GM13976 (cell line): Measurements from ENCODE around the gene SIPA1.

Experiments
- DNase-seq: peaks from one replicate; pipeline ENCODE4 v3.0.0; 2012; ENCODE audit warnings: low spot score
- in situ Hi-C: fragments of 300-500 bp; cut with MboI; formaldehyde crosslinking; loops from one replicate; pipeline ENCODE4 v1.12.0; 2022; ENCODE audit warnings: low sequenced_read_pairs, mixed read lengths, inconsistent platforms; ENCODE audit not compliant: unreplicated experiment
- TF ChIP-seq, protein P1 (sequence below): IDR thresholded peaks from 2 replicates; pipeline ENCODE4 v1.5.1; 2012; ENCODE audit warnings: borderline replicate concordance, mild to moderate bottlenecking; ENCODE audit not compliant: insufficient read depth; ENCODE audit errors: extremely low read depth, missing control alignments, control extremely low read depth

SIPA1 gene

DNA sequence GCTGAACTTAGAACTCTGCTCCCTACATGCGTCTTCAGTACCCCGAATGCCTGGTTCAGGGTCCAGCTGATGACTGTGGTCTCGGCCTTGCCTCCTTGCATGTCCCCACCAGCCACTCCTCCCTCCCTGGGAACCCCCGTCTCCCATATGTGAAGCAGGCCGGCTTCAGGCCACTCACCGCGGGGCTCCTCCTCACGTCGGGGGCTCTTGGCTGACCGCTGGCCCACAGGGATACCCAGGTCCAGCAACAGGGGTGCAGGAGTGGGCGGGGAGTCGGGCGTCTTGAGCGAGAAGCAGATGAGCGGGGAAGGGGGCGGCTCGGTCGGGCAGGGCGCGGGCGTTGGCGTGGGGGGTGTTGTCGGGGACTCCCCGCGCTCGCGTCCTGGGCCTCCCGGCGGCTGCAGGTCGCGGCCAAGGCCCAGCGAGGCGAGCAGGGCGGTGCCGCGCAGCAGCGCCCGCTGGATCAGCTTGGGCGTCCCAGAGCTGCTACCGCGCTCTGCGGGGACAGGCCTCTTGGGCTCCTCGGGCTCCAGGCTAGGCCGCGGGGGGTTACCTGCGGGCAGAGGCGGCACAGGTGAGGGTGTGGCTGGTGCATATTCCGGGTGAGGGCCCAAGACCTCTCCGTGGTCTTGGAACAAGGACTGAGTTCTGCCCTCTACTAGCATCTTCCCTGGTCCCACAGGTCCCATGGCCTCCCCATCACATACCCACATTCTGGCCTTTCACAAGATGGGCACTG, 38.5 kb upstream of the SIPA1 start:
- in situ Hi-C loops: no loop called here
- TF ChIP-seq, protein P1, sequence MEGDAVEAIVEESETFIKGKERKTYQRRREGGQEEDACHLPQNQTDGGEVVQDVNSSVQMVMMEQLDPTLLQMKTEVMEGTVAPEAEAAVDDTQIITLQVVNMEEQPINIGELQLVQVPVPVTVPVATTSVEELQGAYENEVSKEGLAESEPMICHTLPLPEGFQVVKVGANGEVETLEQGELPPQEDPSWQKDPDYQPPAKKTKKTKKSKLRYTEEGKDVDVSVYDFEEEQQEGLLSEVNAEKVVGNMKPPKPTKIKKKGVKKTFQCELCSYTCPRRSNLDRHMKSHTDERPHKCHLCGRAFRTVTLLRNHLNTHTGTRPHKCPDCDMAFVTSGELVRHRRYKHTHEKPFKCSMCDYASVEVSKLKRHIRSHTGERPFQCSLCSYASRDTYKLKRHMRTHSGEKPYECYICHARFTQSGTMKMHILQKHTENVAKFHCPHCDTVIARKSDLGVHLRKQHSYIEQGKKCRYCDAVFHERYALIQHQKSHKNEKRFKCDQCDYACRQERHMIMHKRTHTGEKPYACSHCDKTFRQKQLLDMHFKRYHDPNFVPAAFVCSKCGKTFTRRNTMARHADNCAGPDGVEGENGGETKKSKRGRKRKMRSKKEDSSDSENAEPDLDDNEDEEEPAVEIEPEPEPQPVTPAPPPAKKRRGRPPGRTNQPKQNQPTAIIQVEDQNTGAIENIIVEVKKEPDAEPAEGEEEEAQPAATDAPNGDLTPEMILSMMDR: no peak
- no peak for DNase-seq

DNA sequence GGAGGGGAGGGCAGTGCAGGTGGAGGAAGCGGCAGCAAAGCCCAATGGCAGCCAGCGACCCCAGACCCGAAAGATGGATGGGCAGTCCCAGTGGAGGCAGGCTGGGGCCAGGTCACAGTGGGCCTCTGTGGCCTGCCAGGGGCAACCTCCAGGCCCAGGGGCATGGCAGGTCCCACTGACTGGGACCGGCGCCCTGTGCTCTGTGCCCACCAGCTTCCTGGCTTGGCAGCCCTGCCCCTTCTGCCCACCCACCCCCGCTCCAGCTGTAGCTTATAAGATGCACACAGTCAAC, 38.0 kb upstream of the SIPA1 start:
- in situ Hi-C loops: no loop called here
- TF ChIP-seq, protein P1: no peak
- no peak for DNase-seq

DNA sequence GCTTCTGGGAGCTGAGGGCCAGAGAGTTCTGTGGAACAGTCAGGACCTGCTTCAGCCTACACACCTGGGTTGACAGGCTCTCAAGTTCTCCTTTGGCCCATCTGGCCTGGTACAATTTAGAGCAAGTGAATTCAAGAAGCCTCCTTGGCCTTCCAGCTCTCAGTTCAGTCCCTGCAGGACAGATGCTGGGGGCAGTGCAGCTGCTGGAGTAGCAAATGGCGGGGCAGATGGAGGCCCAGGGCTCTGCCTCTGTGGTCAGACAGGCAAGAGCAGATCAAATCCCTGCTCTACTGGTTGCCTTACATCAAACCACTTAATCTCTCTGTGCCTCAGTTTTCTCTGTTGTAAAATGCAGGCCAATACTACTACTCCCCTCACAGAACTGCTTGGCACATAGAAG, 33.6 kb upstream of the SIPA1 start:
- no peak for DNase-seq
- TF ChIP-seq, protein P1: no peak
- in situ Hi-C loops: no loop called here

DNA sequence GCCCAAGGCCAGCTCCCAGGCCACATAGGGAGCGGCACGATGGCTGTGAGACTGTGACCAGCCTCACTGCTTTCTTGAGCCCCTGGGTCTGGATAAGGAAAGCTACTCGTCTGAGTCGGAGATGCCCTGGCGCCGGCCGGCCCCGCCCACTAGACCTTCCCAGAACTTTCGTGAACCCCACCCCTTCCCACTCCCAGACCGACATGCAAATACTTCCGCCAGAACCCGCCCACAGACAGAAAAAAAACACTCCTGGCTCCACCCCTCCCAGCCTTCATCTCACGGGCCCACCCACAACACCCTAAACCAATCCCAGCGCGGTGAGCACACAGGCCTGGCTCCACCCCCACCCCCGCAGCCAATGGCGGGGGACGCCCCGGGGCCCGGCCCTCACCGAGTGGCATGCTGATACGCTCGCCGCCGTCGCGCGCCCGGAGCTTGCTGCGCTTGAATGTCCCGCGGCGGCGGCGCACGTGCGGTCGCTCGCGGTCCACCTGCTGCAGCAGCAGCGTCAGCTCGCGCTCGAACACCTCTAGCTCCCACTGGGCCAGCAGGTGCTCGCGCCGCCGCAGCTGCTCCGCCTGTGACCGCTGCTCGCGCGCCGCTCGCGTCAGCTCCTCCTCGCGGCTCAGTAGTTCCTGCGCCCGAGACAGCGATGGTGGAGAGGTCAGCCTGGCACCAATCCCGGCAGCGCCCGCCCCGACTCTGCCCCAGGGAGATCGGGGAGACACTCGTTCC, 30.9 kb upstream of the SIPA1 start:
- DNase-seq: no peak
- in situ Hi-C loops: no loop called here

DNA sequence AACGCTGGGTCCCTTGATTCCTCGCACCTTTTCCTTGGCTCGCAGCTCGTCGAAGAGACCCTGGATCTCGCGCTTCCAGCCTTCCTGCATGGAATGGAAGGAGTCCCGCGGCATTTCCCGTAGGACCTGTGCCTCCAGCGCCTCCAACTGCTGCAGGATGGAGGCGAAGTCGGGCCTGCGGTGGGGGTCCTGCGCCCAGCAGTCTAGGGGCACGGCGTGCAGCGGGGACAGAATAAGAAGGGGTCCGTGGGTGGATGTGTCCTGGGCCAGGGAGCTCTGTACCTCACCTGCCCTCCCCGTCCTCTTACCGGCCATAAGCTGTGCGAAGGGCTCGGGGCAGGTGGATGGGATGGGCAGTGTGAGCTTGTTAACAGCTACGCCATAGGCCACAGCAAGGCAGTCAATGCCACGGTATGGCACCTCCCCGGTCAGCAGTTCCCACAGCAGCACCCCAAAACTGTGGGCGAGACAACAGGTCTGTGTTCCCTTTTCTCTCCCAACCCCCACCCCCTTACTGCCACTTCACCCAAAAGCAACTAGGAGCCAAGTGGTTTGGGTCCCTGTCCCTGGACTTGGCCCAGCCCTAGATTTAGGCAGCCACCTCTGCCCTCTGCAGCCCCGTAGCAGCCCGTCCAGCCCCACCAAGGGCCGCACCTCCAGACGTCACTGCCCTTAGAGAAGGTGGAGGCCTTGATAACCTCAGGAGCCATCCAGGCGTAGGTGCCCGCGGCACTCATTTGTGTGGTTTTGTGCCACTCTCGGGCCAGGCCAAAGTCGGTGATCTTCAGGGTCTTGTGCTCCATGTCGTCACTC, 30.1 kb upstream of the SIPA1 start:
- in situ Hi-C loops: no loop called here
- TF ChIP-seq, protein P1: no peak
- DNase-seq: no peak

More for the DNA sequence above, 30.9 kb upstream of the SIPA1 start:
- TF ChIP-seq, protein P1: no peak

DNA sequence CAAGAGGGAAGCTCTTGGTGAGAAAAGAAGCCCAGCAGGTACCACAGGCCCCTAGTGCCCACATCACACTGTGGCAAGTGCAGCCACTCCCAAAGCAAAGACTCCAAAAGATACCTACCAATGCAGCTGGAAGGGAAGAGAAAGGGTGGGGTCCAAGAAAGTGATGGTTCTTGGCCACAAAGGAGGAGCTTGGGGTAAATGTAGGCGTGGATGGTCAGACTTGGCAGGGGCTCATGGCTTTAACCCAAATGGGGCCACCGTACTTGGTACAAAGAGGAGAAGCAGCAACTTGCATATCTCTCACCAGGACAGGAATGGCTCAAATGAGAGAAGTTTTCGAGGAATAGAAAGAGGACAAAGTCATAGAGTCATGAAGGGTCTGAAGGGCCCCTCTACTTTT, 28.7 kb upstream of the SIPA1 start:
- in situ Hi-C loops: no loop called here
- TF ChIP-seq, protein P1: no peak

More for the DNA sequence above, 28.7 kb upstream of the SIPA1 start:
- no peak for DNase-seq
